Measurements from ENCODE around the gene NOLC1. TPM values are rescaled to one million over a fixed set of nuclear protein-coding genes. Genes with fewer than 3 reads are reported as not detected.

NOLC1 gene
- total and polyA plus RNA-seq, 7 donors, result 14.4 to 51.4 (median 40.0) TPM

DNA sequence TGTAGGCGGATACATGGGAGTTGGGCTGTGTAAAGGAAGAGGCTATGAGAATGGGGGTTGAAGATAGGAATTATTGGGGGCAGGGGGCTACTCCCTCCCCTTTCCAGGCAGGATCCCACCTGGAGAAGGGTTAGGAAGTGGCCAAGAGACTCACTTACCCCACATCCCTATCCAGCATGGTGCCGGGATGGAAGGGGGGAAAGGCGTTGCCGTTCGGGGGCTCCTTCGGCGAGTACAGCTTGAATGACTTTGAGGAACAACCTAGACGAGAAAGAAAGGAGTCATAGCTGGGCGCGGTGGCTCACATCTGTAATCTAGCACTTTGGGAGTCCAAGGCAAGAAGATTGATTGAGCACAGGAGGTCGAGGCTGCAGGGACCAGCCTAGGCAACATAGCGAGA is 40.9 kb upstream of the NOLC1 start:
- peaks cover 37 to 53% (median 44%) of the 10 kb centered on the region in 4 donors for H3K36me3 ChIP-seq
- H3K4me3 ChIP-seq, result no peak overlapping the region
- TF ChIP-seq POLR2AphosphoS5 (IDR thresholded peaks at IDR 0.05) (no peak), EP300 (IDR thresholded peaks at IDR 0.05) (no peak), POLR2A (IDR thresholded peaks at IDR 0.05) (no peak)
- TF ChIP-seq, protein P1, sequence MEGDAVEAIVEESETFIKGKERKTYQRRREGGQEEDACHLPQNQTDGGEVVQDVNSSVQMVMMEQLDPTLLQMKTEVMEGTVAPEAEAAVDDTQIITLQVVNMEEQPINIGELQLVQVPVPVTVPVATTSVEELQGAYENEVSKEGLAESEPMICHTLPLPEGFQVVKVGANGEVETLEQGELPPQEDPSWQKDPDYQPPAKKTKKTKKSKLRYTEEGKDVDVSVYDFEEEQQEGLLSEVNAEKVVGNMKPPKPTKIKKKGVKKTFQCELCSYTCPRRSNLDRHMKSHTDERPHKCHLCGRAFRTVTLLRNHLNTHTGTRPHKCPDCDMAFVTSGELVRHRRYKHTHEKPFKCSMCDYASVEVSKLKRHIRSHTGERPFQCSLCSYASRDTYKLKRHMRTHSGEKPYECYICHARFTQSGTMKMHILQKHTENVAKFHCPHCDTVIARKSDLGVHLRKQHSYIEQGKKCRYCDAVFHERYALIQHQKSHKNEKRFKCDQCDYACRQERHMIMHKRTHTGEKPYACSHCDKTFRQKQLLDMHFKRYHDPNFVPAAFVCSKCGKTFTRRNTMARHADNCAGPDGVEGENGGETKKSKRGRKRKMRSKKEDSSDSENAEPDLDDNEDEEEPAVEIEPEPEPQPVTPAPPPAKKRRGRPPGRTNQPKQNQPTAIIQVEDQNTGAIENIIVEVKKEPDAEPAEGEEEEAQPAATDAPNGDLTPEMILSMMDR (IDR thresholded peaks at IDR 0.05), result no peak
- 94 to 95% methylated on average over 12 of the region's 12 CpGs for WGBS, 2 donors
- H3K4me1 ChIP-seq, result peaks cover 0 to 40% (median 36%) of the 10 kb centered on the region in 4 donors
- no peaks in the 10 kb centered on the region for H3K27me3 ChIP-seq
- no peak overlapping the region for H3K27ac ChIP-seq
- H3K9me3 ChIP-seq, result no peaks in the 10 kb centered on the region
- intact Hi-C loops (cut with DNase I), result no loop called here
- DNase-seq, result no peak

DNA sequence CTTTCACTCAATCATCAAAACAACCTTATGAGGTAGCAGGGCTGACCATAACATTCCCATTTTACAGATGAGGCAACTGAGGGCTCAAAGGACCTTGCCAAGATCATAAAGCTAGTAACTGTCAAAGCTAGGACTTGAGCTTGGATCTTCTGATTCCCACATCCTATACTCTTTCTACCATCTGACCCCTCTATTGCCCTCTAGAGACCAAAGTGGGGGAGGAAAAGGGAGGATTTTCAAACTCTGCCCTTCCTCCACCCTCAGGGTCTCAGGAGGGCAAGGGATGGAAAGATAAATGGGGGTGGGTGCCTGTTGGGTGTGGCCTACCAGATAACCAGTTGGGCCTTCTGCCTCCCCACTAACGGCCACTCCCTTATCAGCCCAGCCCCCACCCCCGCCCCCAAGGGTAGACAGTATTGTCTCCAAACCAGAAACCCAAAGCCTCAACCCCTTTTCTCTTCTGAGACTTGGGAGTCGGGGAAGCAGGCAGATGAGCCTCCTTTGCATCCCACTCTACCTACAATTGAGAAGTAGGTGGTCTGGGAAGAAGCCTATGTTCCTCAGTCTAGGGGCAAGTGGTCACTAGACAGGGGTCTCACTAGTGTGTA is 39.9 kb upstream of the NOLC1 start:
- Histone ChIP-seq H3K4me1 (peaks cover 0 to 50% (median 46%) of the 10 kb centered on the region in 4 donors), H3K27me3 (no peaks in the 10 kb centered on the region), H3K4me3 (no peak overlapping the region), H3K9me3 (no peaks in the 10 kb centered on the region), H3K27ac (peak overlapping the region in 2 of 4 donors; percentile 94 to 100), H3K36me3 (peaks cover 37 to 44% (median 42%) of the 10 kb centered on the region in 4 donors)
- TF ChIP-seq EP300 (IDR thresholded peaks at IDR 0.05) (no peak), POLR2AphosphoS5 (IDR thresholded peaks at IDR 0.05) (no peak), POLR2A (IDR thresholded peaks at IDR 0.05) (no peak)
- TF ChIP-seq, protein P1 (IDR thresholded peaks at IDR 0.05), result no peak
- intact Hi-C loops (cut with DNase I), result no loop called here
- 56 to 66% methylated on average over 3 of the region's 3 CpGs for WGBS, 2 donors
- no peak for DNase-seq

DNA sequence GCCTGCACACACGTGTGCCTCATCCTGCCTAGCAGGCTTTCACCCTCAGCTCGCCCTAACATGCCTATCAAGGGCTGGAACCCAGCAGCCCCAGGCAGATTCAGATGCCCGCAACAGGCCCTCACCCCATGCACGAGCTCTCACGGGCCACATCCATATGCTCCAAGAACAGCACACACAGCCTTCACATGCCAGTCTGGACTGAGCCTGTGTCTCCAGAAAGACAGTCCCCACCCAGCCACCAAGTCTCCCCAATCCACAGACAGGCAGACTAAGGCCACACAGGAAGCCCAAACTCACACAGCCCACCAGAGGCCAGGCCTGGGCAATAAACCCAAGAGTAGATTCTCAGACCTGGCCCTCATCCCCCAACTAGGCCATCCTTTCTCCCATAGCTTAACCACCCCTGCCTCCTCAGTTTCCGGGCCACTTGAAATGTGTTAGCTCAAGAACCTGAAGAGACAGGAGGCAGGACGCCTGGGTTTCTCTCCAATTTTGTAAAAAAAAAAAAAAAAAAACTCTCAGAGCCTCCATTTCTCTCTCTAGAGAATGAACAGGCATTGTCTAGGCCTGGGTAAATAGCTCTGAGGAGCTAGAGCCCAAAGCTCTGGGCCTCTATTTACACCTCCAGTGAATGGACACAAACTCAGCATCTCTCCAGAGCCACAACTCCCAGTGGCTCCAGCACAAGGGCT is 38.8 kb upstream of the NOLC1 start:
- Histone ChIP-seq H3K27me3 (no peaks in the 10 kb centered on the region), H3K4me1 (peaks cover 0 to 61% (median 57%) of the 10 kb centered on the region in 4 donors), H3K27ac (peak overlapping the region in 3 of 4 donors; percentile 94 to 100 (median 100)), H3K36me3 (peaks cover 29 to 33% (median 31%) of the 10 kb centered on the region in 4 donors), H3K9me3 (no peaks in the 10 kb centered on the region), H3K4me3 (peak overlapping the region; percentile 59 to 87 (median 74))
- intact Hi-C loops (cut with DNase I), result no loop called here
- TF ChIP-seq, protein P1 (IDR thresholded peaks at IDR 0.05), result no peak
- TF ChIP-seq POLR2A (IDR thresholded peaks at IDR 0.05) (no peak), POLR2AphosphoS5 (IDR thresholded peaks at IDR 0.05) (no peak), EP300 (IDR thresholded peaks at IDR 0.05) (no peak)
- DNase-seq, result no peak
- WGBS, 2 donors, result 46 to 47% methylated on average over 7 of the region's 7 CpGs

DNA sequence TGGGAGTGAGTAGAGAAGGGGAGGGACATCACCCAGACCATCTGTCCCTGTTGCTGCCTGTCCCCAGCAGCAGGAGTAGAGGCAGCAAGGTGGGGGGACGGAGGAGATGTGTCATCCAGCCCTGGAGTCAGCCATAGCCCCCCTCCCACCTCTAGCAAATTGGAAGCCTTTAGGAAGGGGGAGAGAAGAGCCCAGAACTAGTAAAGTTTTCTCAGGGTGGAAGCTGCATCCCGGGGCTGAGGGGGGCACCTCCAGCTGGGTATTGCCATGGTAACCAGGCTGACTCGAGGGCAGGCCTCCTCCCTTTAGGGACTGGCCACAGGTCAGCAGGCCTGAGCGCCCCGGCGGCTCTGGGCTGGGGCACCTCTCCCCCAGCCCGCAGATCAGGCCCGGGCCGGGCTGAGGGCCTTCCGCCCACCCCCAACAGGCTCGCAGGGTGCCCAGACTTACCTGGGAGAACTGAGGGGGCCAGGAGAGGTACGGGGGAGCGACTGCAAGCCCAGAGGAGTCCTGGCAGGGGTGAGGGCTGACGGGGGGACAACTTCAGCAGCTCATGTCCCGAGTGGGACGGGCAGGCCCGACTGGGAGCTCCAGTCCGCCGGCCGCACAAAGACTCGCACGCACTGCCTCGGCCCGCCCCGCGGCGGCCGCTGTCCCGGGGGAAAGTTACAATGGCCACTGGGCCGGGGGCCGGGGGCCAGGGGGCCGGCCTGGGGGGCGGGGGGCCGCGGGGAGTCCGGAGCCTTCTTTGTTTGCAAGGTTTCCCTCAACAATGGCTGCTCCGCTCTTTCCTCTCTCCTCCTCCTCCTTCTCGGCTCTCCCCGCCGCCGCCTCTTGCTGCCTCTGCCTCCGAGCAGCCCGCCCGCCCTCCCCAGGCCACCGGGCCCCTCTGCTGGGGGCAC is 38.0 kb upstream of the NOLC1 start:
- 1% methylated on average over 45 of the region's 45 CpGs for WGBS, 2 donors
- DNase-seq, result peak; percentile 75
- Histone ChIP-seq H3K9me3 (no peaks in the 10 kb centered on the region), H3K4me1 (peaks cover 0 to 69% (median 64%) of the 10 kb centered on the region in 4 donors), H3K27me3 (no peaks in the 10 kb centered on the region), H3K4me3 (peak overlapping the region; percentile 59 to 87 (median 74)), H3K27ac (peak overlapping the region; percentile 94 to 100 (median 100)), H3K36me3 (peaks cover 21 to 25% (median 23%) of the 10 kb centered on the region in 4 donors)
- intact Hi-C loops (cut with DNase I), result no loop called here
- TF ChIP-seq, protein P1 (IDR thresholded peaks at IDR 0.05), result no peak
- TF ChIP-seq POLR2A (IDR thresholded peaks at IDR 0.05) (no peak), POLR2AphosphoS5 (IDR thresholded peaks at IDR 0.05) (no peak), EP300 (IDR thresholded peaks at IDR 0.05) (no peak)

All from sigmoid colon (tissue), 7 donors.